NT2/D1 (cell line): ENCODE data around the gene FAM20C.

ENCODE experiments used
- YY1 ChIP-seq: IDR thresholded peaks from 2 replicates; pipeline ENCODE4 v1.6.1; 2011; ENCODE audit not compliant: insufficient read length, insufficient read depth
- ZNF274 ChIP-seq: IDR thresholded peaks from 2 replicates; pipeline ENCODE4 v1.6.1; 2011; ENCODE audit warnings: mild to moderate bottlenecking, low read depth, low read length

- TF ChIP-seq ZNF274 (no peak), YY1 (no peak)
Measured at GRCh38 chr7:237385-237784, 45.0 kb downstream of the FAM20C start.
